Measurements from ENCODE around the gene ZNF593. TPM values are rescaled to one million over a fixed set of nuclear protein-coding genes. Genes with fewer than 3 reads are reported as not detected.

ZNF593 gene
- total and polyA plus RNA-seq, 9 of the 15 experiments (the other 6 are each of a cell fraction or from before 2014, with no cell fraction given), result 9.8 to 334 (median 48.2) TPM

DNA sequence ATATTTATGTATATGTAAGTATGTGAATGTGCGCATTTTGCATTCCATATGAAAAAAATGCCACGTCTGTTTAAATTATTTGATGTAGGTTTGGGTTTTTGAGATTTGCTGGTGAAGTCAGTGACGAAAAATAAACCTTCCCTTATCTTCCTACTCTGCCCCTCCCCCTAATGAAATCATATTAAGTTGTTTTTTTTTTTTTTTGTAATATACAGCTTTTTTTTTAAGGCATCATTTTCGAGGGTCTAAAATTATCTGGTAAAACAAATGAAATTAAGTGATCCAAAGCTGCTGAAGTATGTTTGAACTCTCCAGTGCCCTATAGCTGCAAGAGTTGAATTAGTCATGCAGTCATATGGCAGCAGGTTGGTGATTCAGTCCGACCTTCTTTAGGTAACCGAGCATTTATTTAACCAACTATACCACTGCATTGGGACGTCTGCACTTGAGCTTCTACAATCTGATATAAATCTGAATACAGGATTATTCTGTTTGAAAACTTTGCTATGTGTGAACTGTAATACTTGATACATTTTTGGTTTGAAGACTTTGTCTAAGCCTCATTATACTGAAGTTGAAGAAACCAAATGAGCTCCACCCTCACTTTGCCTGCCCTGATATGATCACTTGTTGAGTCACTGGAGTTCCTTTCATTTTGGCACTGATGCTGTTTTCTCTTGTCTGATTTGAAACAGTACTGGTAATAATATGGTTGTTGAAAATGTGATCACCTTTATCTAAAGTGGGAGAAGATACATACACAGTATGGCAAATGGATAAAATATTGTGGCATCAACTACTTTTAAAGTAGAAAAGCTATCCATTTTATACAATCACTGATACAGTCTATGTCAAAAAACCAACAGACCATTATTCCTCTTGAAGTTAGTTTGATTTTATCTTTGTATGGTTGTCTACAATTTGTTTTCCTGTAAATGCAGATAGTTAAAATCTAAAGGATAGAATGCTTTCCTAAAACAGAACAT, 46.4 kb upstream of the ZNF593 start (continued):
- TF ChIP-seq, protein P1, sequence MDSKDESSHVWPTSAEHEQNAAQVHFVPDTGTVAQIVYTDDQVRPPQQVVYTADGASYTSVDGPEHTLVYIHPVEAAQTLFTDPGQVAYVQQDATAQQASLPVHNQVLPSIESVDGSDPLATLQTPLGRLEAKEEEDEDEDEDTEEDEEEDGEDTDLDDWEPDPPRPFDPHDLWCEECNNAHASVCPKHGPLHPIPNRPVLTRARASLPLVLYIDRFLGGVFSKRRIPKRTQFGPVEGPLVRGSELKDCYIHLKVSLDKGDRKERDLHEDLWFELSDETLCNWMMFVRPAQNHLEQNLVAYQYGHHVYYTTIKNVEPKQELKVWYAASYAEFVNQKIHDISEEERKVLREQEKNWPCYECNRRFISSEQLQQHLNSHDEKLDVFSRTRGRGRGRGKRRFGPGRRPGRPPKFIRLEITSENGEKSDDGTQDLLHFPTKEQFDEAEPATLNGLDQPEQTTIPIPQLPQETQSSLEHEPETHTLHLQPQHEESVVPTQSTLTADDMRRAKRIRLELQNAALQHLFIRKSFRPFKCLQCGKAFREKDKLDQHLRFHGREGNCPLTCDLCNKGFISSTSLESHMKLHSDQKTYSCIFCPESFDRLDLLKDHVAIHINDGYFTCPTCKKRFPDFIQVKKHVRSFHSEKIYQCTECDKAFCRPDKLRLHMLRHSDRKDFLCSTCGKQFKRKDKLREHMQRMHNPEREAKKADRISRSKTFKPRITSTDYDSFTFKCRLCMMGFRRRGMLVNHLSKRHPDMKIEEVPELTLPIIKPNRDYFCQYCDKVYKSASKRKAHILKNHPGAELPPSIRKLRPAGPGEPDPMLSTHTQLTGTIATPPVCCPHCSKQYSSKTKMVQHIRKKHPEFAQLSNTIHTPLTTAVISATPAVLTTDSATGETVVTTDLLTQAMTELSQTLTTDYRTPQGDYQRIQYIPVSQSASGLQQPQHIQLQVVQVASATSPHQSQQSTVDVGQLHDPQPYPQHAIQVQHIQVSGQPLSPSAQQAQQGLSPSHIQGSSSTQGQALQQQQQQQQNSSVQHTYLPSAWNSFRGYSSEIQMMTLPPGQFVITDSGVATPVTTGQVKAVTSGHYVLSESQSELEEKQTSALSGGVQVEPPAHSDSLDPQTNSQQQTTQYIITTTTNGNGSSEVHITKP (IDR thresholded peaks at IDR 0.05; ENCODE audit: partially characterized antibody), result peak; percentile 75
- TF ChIP-seq MIER1 (IDR thresholded peaks at IDR 0.05; ENCODE audit: low read depth), result peak; percentile 54; the same call in 1 of the 2 replicates
- peak; percentile 87 for TF ChIP-seq BRD9 (IDR thresholded peaks at IDR 0.05; ENCODE audit: low read depth, partially characterized antibody)
- TF ChIP-seq NR4A1 (CRISPR knock-in tag; IDR thresholded peaks at IDR 0.05), result no peak
- 0 out of 2 replicates have a peak, but pooled peaks have one; percentile 56 for TF ChIP-seq NR4A1 (tag; IDR thresholded peaks at IDR 0.05)
- TF ChIP-seq POLR2AphosphoS5 (IDR thresholded peaks at IDR 0.05; ENCODE audit: control insufficient read depth, insufficient read depth, low read depth, low read length), result peak; percentile 31; the same call in 1 of the 2 replicates
- peak; percentile 30; the same call in 1 of the 2 replicates for TF ChIP-seq ADNP (tag; IDR thresholded peaks at IDR 0.05)
- peak; percentile 61; the same call in 1 of the 2 replicates for TF ChIP-seq ZEB2 (IDR thresholded peaks at IDR 0.05)
- TF ChIP-seq HSF4 (CRISPR knock-in tag; IDR thresholded peaks at IDR 0.05; ENCODE audit: borderline replicate concordance), result peak; percentile 17; the same call in 1 of the 2 replicates
- no peak for TF ChIP-seq ELF4 (CRISPR knock-in tag; IDR thresholded peaks at IDR 0.05)
- peak in 1 of 2 experiments; percentile 4; a peak in 2 of 4 replicates for TF ChIP-seq TBL1XR1 (IDR thresholded peaks at IDR 0.05; ENCODE audit: low read length in 2 of 2)
- TF ChIP-seq TOE1 (IDR thresholded peaks at IDR 0.05; ENCODE audit: borderline replicate concordance), result peak; percentile 76
- TF ChIP-seq TOE1 (CRISPR knock-in tag; IDR thresholded peaks at IDR 0.05; ENCODE audit: borderline replicate concordance, low read depth), result no peak
- peak; percentile 15; the same call in 1 of the 2 replicates for TF ChIP-seq MTA2 (IDR thresholded peaks at IDR 0.05; ENCODE audit: low read depth)
- no peak for TF ChIP-seq NEUROD1 (IDR thresholded peaks at IDR 0.05; ENCODE audit: borderline replicate concordance, low read depth, low read length, partially characterized antibody)
- 0 out of 2 replicates have a peak, but pooled peaks have one; percentile 10 for TF ChIP-seq TRIM28 (IDR thresholded peaks at IDR 0.05)
- peak; percentile 50 for TF ChIP-seq ZNF384 (IDR thresholded peaks at IDR 0.05; ENCODE audit: low read depth, low read length)
- TF ChIP-seq, protein P2, sequence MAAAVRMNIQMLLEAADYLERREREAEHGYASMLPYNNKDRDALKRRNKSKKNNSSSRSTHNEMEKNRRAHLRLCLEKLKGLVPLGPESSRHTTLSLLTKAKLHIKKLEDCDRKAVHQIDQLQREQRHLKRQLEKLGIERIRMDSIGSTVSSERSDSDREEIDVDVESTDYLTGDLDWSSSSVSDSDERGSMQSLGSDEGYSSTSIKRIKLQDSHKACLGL (CRISPR knock-in tag; IDR thresholded peaks at IDR 0.05; ENCODE audit: borderline replicate concordance, poor library complexity, severe bottlenecking), result no peak
- TF ChIP-seq ZNF436 (CRISPR knock-in tag; IDR thresholded peaks at IDR 0.05), result no peak
- no peak for TF ChIP-seq TFAM (CRISPR knock-in tag; conservative IDR thresholded peaks at IDR 0.05)
- TF ChIP-seq, protein P3, sequence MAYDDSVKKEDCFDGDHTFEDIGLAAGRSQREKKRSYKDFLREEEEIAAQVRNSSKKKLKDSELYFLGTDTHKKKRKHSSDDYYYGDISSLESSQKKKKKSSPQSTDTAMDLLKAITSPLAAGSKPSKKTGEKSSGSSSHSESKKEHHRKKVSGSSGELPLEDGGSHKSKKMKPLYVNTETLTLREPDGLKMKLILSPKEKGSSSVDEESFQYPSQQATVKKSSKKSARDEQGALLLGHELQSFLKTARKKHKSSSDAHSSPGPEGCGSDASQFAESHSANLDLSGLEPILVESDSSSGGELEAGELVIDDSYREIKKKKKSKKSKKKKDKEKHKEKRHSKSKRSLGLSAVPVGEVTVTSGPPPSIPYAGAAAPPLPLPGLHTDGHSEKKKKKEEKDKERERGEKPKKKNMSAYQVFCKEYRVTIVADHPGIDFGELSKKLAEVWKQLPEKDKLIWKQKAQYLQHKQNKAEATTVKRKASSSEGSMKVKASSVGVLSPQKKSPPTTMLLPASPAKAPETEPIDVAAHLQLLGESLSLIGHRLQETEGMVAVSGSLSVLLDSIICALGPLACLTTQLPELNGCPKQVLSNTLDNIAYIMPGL (CRISPR knock-in tag; IDR thresholded peaks at IDR 0.05), result no peak
- TF ChIP-seq NUFIP1 (IDR thresholded peaks at IDR 0.05; ENCODE audit: partially characterized antibody), result no peak
